Occipital lobe (tissue), 2 donors: Measurements from ENCODE around the gene XRN1. TPM values are rescaled to one million over a fixed set of nuclear protein-coding genes. Genes with fewer than 3 reads are reported as not detected.
A peak's percentile ranks its signal among the peaks of the same experiment; 100 is the strongest.
"Not testable (repeated sequence)": the region's sequence is repeated elsewhere in the genome, so short reads cannot be mapped to it uniquely, and the experiment has no call there.

Experiments used
- DNase-seq: peaks from one replicate; lab custom pipeline; 2025; lab: John Stamatoyannopoulos, UW
- total RNA-seq: library from RNA; depleted of rRNA; stranded (reverse); fragments of >200 nt; gene quantifications from one replicate; pipeline ENCODE4 v1.2.3, GENCODE V29; 2014

Gene XRN1
- total RNA-seq, 1 donor from 2014 or later, result 98.9 TPM

GRCh38 chr3:142337994-142338393, 109.8 kb downstream of the XRN1 start:
- no peak for DNase-seq

- DNase-seq, result no peak
These were observed 115.4 kb downstream of the XRN1 start for GRCh38 chr3:142332390-142332789.

GRCh38 chr3:142324275-142324953, 123.4 kb downstream of the XRN1 start:
- DNase-seq, result not testable (repeated sequence)

GRCh38 chr3:142319912-142320311, 127.9 kb downstream of the XRN1 start:
- DNase-seq, result no peak

- no peak for DNase-seq
These were observed 128.7 kb downstream of the XRN1 start for GRCh38 chr3:142319094-142319493.

GRCh38 chr3:142318331-142318730, 129.5 kb downstream of the XRN1 start:
- DNase-seq, result no peak

- not testable (repeated sequence) for DNase-seq
These were observed 131.9 kb downstream of the XRN1 start for GRCh38 chr3:142315978-142316388.

- DNase-seq, result no peak
These were observed 132.8 kb downstream of the XRN1 start for GRCh38 chr3:142315083-142315482.

- DNase-seq, result no peak
These were observed 137.4 kb downstream of the XRN1 start for GRCh38 chr3:142310439-142310838.

GRCh38 chr3:142302847-142303246, 145.0 kb downstream of the XRN1 start:
- DNase-seq, result not testable (repeated sequence)

- no peak for DNase-seq
These were observed 149.2 kb downstream of the XRN1 start for GRCh38 chr3:142298626-142299025.

- no peak for DNase-seq
These were observed 151.3 kb downstream of the XRN1 start for GRCh38 chr3:142296507-142296906.

GRCh38 chr3:142287866-142288638, 159.8 kb downstream of the XRN1 start:
- DNase-seq, result no peak

- DNase-seq, result no peak
These were observed 162.7 kb downstream of the XRN1 start for GRCh38 chr3:142285083-142285517.

GRCh38 chr3:142282503-142282902, 165.3 kb downstream of the XRN1 start:
- DNase-seq, result no peak

- no peak for DNase-seq
These were observed 166.4 kb downstream of the XRN1 start for GRCh38 chr3:142281474-142281873.

GRCh38 chr3:142279965-142280590, 167.8 kb downstream of the XRN1 start:
- DNase-seq, result no peak

- no peak for DNase-seq
These were observed 169.4 kb downstream of the XRN1 start for GRCh38 chr3:142278451-142278850.

GRCh38 chr3:142276781-142277180, 171.1 kb downstream of the XRN1 start:
- DNase-seq, result no peak

- DNase-seq, result no peak
These were observed 172.0 kb downstream of the XRN1 start for GRCh38 chr3:142275856-142276255.

GRCh38 chr3:142274908-142275307, 172.9 kb downstream of the XRN1 start:
- DNase-seq, result no peak

GRCh38 chr3:142273501-142273900, 174.3 kb downstream of the XRN1 start:
- DNase-seq, result peak; percentile 10
